Left ventricle myocardium inferior (tissue), 1 donor: ENCODE data around the gene ADAMTS2. TPM values are rescaled to one million over a fixed set of nuclear protein-coding genes. Genes with fewer than 3 reads are reported as not detected.

Source experiments
- DNase-seq: peaks from one replicate; pipeline ENCODE4 v3.0.0-alpha.2; 2020
- H3K27ac ChIP-seq: fragments of 200-600 bp; replicated peaks from 2 replicates; pipeline ENCODE4 v1.8.0; 2021
- H3K27me3 ChIP-seq: fragments of 200-600 bp; 2 replicates; pipeline ENCODE4 v1.8.0; 2021; ENCODE audit warnings: low read depth
- H3K36me3 ChIP-seq: fragments of 200-600 bp; 2 replicates; pipeline ENCODE4 v1.8.0; 2021
- H3K4me1 ChIP-seq: fragments of 200-600 bp; 2 replicates; pipeline ENCODE4 v1.8.0; 2021
- H3K4me3 ChIP-seq: fragments of 200-600 bp; 2 replicates; pipeline ENCODE4 v1.8.0; 2021; ENCODE audit warnings: mild to moderate bottlenecking, moderate library complexity
- H3K9me3 ChIP-seq: fragments of 200-600 bp; replicated peaks from 2 replicates; pipeline ENCODE4 v1.8.0; 2021
- intact Hi-C: fragments of 100-400 bp; cut with micrococcal nuclease; formaldehyde crosslinking; loops from one replicate; pipeline ENCODE4 v1.11.0; 2022
- total RNA-seq: library from RNA; stranded (reverse); fragmentation: NEBNext Ultra II Directional; extraction: Animal tissue kit (Norgen Biotek cat#: 25700); gene quantifications from one replicate; pipeline ENCODE4 v1.2.1, GENCODE V29; 2021
- TF ChIP-seq, protein P1 (sequence below): fragments of 200-600 bp; IDR thresholded peaks from 2 replicates; pipeline ENCODE4 v1.8.0; 2021; ENCODE audit warnings: antibody characterized with exemption, mild to moderate bottlenecking, borderline replicate concordance
- donor health status: DM: no; HTN: yes; CAD: no; lungs with severe emphysema.

Gene ADAMTS2
- total RNA-seq, 1 donor from 2014 or later: 4.6 TPM

DNA sequence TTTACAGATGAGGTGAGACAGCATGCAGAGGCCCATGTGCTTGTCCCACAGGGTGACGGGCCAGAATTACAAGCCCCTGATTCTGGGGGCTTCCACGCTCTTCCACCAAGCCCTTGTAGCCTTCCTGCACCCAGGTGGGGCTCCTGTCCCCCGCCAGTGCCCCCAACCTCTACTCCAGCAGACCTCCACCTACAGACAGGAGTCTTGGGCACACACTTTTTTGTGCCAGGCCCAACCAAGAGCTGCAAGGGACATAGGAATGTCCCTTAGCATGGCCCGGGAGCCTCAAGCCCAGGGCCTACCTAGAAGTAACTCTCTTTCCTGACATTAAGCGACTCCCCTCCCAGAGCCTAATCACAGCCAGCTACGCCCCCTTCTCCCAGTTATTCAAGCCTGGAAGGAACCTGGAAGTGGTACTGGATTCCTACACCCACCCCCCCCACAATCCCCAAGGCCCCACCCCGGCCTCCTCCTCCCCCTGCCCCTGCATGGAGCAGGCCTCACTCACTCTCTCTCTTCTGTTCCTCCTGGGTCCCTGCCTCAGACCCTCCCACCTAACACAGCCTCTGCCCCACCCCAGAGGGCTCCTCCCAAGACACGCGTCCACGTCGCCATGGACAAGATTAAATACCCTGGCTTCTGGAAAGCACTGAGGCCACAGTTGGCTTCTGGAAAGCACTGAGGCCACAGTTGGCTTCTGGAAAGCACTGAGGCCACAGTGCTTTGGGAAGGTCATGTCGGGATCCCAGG is 30.5 kb downstream of the ADAMTS2 start:
- TF ChIP-seq, protein P1, sequence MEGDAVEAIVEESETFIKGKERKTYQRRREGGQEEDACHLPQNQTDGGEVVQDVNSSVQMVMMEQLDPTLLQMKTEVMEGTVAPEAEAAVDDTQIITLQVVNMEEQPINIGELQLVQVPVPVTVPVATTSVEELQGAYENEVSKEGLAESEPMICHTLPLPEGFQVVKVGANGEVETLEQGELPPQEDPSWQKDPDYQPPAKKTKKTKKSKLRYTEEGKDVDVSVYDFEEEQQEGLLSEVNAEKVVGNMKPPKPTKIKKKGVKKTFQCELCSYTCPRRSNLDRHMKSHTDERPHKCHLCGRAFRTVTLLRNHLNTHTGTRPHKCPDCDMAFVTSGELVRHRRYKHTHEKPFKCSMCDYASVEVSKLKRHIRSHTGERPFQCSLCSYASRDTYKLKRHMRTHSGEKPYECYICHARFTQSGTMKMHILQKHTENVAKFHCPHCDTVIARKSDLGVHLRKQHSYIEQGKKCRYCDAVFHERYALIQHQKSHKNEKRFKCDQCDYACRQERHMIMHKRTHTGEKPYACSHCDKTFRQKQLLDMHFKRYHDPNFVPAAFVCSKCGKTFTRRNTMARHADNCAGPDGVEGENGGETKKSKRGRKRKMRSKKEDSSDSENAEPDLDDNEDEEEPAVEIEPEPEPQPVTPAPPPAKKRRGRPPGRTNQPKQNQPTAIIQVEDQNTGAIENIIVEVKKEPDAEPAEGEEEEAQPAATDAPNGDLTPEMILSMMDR: no peak
- peaks cover 22% of the 10 kb centered on the region for H3K27me3 ChIP-seq
- H3K4me1 ChIP-seq: peaks cover 20% of the 10 kb centered on the region
- peak; percentile 30 for DNase-seq
- H3K4me3 ChIP-seq: no peak overlapping the region
- no peaks in the 10 kb centered on the region for H3K36me3 ChIP-seq
- peak overlapping the region; percentile 64 for H3K27ac ChIP-seq
- peaks cover 13% of the 10 kb centered on the region for H3K9me3 ChIP-seq
- intact Hi-C loops: no loop called here

- peaks cover 20% of the 10 kb centered on the region for H3K4me1 ChIP-seq
- H3K27ac ChIP-seq: peak overlapping the region; percentile 64
- intact Hi-C loops: no loop called here
Measured at GRCh38 chr5:179313849-179314521, 31.3 kb downstream of the ADAMTS2 start.

GRCh38 chr5:179312557-179313235 is 32.6 kb downstream of the ADAMTS2 start:
- Histone ChIP-seq H3K27ac (no peak overlapping the region), H3K4me1 (peaks cover 11% of the 10 kb centered on the region), H3K27me3 (peaks cover 10% of the 10 kb centered on the region), H3K9me3 (peaks cover 13% of the 10 kb centered on the region), H3K36me3 (no peaks in the 10 kb centered on the region), H3K4me3 (no peak overlapping the region)
- TF ChIP-seq, protein P1: no peak
- DNase-seq: no peak
- intact Hi-C loops: no loop called here

More at GRCh38 chr5:179313849-179314521, 31.3 kb downstream of the ADAMTS2 start:
- peaks cover 22% of the 10 kb centered on the region for H3K27me3 ChIP-seq
- H3K4me3 ChIP-seq: no peak overlapping the region
- peak; percentile 85 for DNase-seq
- H3K36me3 ChIP-seq: no peaks in the 10 kb centered on the region
- TF ChIP-seq, protein P1: no peak
- peaks cover 13% of the 10 kb centered on the region for H3K9me3 ChIP-seq

DNA sequence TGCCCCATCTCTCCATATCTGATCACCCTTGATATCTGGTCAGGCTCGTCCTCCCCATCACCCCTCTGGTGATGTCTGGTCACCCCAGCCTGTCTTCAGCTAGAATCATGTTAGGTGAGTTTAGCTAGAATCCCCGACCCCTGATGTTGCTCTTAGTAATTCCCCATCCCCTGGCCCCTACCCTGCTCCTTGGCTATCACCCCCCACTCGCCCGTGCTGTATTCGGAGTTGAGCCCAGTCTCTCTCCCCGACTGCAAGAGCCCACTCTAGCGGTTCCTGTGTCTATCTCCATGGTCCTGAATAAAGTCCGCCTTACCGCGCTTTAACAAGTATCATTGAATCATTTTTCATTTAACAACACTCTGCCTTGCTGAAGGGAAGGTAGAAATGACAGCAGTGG is 33.7 kb downstream of the ADAMTS2 start:
- Histone ChIP-seq H3K9me3 (peaks cover 19% of the 10 kb centered on the region), H3K4me1 (peaks cover 10% of the 10 kb centered on the region), H3K27ac (no peak overlapping the region), H3K36me3 (no peaks in the 10 kb centered on the region), H3K4me3 (no peak overlapping the region), H3K27me3 (no peaks in the 10 kb centered on the region)
- TF ChIP-seq, protein P1: no peak
- DNase-seq: no peak
- intact Hi-C loops: no loop called here

DNA sequence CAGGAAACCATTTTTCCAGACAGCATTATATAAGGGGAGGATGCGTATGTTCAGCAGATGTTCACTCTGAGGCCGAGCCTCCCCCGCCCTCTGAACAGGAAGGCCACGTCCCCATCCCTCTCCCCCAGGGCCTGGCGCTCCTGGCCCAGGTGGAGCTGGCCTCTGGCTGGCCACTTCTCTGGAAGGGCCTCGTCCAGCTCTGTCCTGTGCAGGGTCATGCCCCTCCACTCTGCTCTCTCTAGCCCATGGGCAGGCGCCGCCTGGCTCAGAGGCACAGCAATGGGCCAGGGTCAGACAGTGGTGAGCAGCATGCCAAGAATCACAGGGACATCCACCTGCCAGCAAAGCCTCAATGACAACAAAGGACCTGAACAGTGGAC is 34.2 kb downstream of the ADAMTS2 start:
- Histone ChIP-seq H3K27ac (no peak overlapping the region), H3K4me1 (peaks cover 10% of the 10 kb centered on the region), H3K36me3 (no peaks in the 10 kb centered on the region), H3K9me3 (peaks cover 21% of the 10 kb centered on the region), H3K4me3 (no peak overlapping the region), H3K27me3 (no peaks in the 10 kb centered on the region)
- intact Hi-C loops: no loop called here
- TF ChIP-seq, protein P1: no peak
- DNase-seq: no peak
